Activated CD4-positive, alpha-beta T cell treated with anti-CD3 and anti-CD28 coated beads for 1 hour (primary cell): ENCODE data around the gene RDH14.

Experiments used
- DNase-seq: peaks from one replicate; pipeline ENCODE4 v3.0.0-alpha.2; 2020

RDH14 gene

DNA sequence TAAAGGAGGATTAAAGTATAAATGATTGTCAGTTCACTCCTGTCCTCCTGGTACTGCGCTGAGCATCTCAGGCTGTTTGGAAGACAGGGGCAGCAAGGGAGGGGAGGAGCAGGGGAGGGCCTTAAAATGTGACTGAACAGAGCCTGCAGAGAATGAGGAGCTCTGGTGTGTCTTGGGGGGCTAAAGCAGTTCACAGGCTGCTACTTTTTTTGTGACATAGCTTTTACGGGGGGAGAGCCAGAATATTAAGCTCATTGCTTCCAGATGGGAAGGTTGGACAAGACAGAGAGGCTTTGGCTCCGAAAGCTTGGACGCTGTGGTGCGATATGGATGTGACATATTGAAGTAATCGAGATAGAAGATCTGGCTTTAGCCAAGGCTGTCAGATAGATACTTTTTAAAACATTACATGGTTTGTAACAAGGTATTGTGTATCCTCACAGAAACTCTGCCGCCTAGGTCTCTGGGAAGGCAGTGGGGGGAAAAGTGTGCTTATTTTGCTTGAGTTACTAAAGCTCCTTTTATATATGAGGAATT is 40.5 kb downstream of the RDH14 start:
- DNase-seq, result no peak

DNA sequence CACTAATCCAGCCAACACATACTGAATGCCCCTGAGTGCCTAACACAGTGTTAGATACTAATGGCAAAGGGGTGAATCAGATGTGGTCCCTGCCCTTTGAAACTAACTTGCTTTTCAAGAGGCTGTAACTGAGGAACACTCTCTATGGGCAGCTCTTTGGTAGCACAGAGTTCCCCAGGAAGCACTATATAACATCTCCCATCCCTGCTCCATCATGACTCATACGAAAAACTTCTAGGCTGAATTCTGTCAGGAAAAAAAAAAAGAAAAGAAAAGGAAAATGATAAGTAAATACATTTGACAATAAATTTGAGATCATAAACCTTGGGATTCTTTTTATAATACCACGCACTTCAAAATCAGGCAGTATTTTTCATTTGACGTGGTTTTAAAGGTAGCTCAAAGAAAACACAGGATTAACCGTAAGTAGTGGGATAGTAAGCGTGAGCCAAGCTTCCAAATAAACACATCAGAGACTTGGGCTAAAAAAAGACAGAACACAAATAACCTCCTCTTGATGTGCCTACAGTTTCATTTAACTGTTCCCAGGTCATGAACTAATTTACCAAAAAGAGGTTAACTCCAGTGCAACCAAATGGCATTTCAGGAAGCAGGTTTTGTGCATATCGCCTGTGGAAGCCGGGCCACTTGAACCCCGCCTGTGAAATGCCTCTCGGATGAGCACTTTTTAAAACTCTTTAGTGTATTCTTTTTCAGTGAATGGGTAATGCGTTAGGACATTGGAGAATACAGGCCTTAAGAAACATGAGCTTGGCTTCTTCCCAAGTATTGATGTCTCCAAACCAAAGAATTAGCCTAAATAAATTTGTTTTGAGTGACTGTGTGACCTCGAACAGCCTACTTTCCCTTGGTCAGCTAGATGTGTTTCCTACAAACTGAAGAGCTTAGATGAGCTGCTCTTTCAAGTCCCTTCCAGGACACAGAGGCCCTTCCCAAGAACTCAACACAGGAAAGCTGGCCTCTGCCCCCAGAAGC is 42.0 kb downstream of the RDH14 start:
- no peak for DNase-seq

DNA sequence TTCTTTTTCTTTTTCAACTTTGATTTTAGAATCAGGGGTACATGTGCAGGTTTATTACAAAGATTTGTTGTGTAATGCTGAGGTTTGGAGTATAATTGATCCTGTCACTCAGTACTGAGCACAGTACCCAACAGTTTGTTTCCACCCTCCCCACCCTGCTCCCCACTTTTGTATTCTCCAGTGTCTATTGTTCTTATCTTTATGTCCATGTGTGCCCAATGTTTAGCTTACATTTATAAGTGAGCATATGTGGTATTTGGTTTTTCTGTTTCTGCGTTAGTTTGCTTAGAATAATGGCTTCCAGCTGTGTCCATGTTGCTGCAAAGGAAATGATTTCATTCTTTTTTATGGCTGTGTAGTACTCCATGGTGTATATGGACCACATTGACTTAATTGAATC is 43.1 kb downstream of the RDH14 start:
- no peak for DNase-seq

DNA sequence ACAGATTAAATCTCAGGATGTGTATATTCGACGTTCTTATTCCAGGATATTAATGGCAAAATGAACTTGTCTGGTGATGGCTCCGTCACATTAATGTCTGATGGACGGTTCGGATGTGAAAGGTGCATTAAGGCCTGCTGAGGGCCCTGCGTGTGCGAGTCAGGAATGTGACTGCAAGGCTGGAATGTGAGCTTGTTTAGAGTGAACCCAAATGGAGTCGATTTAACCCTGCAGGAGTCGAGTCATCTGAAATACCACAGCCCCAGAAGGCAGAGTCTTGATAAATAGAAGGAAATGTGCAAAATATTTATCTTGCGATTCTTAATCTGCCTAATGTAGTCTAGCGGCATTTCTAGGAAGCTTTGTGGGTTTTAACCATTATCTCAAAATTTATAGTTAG is 44.3 kb downstream of the RDH14 start:
- no peak for DNase-seq

DNA sequence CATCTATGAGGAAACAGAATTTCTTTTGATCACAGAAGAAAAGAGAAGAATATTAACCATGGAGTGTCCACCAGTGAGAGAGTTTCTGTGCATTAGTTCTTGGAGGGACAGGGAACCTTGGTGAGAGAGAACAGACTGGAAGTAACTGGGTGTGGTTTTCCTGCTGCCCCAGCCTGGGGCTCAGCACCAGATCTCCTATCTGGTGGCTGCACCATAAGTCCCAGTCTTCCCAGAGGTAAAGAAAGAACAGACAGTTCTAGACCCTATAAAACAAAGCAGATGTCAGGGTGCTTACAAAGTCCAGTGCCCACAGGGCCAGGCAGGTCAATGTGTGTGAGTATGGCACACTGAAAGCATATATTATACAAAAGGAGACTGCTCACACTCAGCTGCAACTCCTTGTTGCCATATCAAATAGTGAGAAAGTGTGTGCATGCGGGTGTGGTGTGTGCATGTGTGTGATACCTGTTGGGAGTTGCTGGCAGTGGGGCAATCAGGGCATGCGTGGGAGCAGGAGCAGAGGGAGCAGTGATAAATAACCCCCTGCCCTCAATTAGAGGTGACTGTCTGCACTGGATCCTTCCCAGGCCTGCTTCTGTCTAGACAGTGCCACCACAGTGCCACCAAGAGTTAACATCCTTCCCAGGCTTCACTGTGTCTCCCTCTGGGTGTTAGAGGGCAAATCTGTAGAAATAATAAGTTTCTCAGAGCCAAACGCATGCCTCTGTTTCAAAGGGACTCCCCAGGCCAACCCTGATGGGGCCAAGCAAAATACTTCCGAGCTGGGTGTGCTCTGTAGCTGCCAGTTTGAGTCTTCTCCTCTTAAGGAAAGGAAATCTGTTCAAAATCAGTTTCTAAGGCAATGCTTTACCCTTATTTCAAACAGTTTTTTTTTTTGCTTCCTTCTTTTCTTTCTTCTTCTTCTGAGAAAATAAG is 45.7 kb downstream of the RDH14 start:
- DNase-seq, result no peak

DNA sequence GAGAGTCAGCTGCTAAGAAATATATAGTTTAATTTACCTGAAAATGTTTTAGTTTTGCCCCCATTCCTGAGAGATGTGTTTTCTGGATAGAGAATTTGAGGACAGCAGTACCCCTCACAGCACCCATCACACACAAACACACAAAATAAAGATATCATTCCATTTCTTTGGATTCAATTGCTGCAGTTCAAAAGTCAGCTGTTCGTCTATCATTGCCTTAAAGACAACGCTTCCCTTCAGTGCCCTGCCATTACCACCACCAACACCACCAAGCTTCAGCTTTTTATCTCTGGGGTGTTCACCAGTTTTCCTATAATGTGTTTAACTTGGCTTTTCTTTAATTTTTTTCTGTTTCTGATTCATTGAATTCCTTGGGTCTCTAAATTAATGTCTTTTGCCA is 49.7 kb downstream of the RDH14 start:
- DNase-seq, result no peak

DNA sequence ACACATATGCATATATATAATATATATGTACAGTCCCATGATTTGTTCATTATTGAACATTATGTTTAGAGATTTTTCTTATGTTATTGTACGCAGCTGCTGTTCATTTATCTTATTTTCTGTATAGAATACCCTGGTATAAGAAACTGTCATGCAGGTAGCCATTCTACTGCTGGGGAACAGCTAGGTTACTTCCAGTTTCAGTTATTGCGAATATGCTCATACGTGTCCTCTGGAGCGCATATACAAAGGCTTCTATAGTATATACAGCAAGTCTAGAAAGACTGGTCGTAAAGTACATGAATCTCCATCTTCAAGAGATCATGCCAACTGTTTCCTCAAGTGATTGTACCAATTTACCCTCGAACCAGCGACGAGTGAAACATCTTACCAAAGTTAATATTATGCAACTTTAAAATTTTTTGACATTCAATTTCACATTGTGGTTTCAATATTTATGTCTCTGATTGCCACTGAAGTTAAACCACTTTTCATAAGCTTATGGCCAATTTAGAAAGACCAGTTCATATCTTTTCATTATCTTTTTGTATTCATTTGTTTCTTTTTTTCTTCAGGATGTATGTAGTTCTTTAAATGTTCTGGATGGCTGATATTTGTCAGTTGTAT is 53.5 kb downstream of the RDH14 start:
- DNase-seq, result no peak

DNA sequence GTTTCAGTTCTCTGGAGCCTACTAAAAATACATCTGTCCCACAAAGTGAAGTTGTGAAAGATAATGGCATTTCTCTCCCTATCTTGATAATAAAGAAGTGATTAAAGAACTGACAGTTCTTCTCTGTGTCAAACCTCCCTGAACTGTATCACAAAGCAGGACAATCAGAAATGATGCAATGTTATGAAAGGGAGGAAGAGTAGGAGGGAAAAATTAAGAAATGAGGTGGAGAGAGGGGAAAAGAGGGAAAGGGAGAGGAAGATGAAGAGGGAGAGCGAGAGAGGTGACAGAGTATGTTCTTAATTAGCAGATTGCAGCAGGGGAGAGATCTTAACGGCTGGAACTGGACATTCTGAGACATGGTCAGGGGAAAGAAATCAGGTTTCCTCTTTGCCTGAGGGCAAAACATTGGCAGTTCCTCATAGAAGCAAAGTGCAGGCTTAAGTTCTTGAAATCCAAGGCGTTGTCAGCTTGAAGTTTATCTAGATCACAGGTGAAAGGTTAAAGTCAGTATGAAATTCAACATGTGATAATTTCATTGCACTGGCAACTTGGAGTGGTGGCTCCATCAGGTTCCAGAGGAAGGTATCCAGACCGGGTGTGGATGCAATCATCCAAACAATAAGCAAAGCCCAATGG is 54.6 kb downstream of the RDH14 start:
- DNase-seq, result no peak
